GM12865 (cell line): ENCODE data around the gene PJA1.

Source experiments
- DNase-seq: peaks from one replicate; pipeline ENCODE4 v3.0.0; 2010; ENCODE audit warnings: low read depth
- H3K4me3 ChIP-seq: 2 replicates; pipeline ENCODE4 v1.5.1; 2011; ENCODE audit warnings: mild to moderate bottlenecking, low read depth, low read length, control low read depth
- TF ChIP-seq, protein P1 (sequence below): IDR thresholded peaks from 2 replicates; pipeline ENCODE4 v1.5.1; 2011; ENCODE audit warnings: low read length, control low read depth, low read depth, inconsistent platforms; ENCODE audit not compliant: insufficient read depth; ENCODE audit errors: missing control alignments

Gene PJA1

DNA sequence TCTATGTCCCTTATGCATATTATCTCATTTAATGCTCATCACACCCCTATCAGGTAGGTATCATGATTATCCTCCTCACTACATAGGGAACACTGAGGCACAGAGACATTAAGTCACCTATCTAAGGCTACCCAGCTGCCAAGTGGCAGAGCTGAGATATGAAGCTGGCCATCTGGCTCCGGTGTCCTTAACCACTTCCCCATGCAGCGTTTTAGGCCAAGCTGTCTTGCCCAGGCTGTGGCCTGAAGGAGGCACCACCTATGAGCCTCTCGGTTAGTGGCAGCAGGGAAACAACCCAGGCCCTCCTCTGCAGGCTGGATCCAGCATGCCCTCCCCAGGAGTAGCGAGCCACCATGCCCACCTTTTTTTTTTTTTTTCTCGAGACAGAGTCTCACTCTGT, 16.3 kb downstream of the PJA1 start:
- TF ChIP-seq, protein P1, sequence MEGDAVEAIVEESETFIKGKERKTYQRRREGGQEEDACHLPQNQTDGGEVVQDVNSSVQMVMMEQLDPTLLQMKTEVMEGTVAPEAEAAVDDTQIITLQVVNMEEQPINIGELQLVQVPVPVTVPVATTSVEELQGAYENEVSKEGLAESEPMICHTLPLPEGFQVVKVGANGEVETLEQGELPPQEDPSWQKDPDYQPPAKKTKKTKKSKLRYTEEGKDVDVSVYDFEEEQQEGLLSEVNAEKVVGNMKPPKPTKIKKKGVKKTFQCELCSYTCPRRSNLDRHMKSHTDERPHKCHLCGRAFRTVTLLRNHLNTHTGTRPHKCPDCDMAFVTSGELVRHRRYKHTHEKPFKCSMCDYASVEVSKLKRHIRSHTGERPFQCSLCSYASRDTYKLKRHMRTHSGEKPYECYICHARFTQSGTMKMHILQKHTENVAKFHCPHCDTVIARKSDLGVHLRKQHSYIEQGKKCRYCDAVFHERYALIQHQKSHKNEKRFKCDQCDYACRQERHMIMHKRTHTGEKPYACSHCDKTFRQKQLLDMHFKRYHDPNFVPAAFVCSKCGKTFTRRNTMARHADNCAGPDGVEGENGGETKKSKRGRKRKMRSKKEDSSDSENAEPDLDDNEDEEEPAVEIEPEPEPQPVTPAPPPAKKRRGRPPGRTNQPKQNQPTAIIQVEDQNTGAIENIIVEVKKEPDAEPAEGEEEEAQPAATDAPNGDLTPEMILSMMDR: no peak
- H3K4me3 ChIP-seq: no peak overlapping the region
- DNase-seq: no peak

DNA sequence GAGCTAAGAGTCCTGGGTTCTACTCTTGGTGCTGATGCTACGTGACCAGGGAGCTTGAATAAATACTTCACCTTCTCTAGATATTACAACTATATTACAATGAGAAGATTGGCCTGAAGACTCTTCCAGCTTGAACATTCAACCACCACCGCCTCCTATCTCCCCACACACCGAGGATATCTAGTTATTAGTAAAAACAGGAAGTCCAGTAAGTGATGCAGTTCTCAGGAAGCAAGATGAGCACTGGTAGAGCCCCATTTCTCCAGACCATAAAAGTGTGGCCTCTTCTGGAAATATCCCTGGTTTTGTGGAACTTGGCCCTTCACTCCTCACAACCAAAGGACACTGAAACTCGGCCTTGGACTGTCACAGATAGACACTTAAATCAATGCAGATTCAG, 18.5 kb downstream of the PJA1 start:
- no peak for DNase-seq
- H3K4me3 ChIP-seq: no peak overlapping the region

DNA sequence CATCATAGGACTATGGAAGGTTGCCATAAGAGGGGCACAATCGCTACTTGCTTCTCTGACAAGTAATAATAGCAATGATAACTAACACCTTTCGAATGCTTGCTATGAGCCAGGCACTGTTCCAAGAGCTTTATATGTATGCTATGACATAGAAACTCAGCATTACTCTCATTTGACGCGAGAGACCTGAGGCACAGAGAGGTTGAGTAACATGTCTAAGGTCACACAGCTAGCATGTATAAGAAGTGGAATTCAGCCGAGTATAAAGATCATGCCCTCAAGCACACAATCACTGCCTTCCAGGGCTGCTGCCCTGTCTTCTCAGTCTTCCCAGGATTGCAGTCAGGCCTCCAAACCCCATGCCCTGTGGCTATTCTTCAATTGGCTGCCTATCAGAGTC, 19.5 kb downstream of the PJA1 start:
- H3K4me3 ChIP-seq: no peak overlapping the region
- no peak for DNase-seq
- TF ChIP-seq, protein P1: no peak

More for the DNA sequence above, 18.5 kb downstream of the PJA1 start:
- TF ChIP-seq, protein P1: no peak

DNA sequence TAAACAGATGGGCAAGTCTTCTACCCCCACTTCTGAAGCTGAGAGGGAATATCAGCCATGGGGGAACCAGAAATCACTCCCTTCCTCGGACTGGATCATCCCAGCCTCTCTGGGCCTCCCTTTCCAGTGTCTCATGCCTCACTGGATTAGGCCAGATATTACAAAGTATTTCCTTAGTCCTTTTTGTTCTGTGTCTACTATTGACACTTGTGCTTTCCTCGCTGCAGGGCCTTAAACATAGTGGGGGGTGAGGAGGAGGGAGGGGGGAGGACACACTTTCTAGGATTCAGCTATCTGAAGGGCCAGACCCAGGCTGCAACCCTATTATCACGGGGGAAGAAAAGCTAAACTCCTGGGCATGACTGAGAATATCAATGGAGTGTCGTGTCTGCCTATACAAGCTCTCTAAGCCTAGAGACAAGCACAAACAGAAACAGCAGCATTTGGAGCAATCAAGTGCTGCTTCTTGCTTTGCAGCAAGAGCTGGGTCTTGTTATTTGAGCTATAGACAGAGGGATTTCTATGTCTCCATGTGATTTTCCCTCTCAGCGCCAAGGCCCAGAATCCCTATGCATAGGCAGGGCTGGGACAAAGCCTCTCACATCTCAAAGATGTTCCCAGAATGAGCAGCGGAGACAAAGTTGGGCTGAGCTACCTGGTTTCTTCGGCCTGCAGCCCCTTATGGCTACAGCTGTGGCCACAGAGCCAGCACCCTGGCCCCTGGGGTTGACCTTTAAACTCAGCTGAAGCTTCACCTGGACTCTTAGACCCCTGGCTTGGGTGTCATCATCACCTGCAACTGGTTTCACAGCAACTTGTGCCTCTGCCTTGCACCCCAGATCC, 20.2 kb downstream of the PJA1 start:
- TF ChIP-seq, protein P1: no peak
- H3K4me3 ChIP-seq: no peak overlapping the region
- no peak for DNase-seq

DNA sequence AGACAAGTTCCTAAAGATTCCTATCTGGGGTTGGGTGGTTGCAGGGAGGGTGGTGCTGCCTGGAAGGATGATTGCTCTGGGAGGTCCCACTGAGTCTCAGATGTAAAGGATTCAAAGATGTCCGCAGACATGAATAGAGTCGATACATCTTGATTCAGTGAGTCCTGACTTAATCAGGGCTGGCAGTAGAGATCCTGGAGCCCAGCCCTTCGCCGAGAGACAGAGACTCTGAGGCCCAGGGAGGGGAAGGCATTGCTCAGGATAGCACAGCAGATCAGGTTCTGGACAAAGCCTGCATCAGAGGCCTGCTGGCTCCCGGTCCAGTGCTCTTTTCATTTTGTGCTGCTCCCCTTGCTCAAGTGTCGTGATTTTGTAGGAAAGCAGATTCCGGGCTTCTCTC, 21.7 kb downstream of the PJA1 start:
- no peak for DNase-seq
- no peak overlapping the region for H3K4me3 ChIP-seq
- TF ChIP-seq, protein P1: no peak

DNA sequence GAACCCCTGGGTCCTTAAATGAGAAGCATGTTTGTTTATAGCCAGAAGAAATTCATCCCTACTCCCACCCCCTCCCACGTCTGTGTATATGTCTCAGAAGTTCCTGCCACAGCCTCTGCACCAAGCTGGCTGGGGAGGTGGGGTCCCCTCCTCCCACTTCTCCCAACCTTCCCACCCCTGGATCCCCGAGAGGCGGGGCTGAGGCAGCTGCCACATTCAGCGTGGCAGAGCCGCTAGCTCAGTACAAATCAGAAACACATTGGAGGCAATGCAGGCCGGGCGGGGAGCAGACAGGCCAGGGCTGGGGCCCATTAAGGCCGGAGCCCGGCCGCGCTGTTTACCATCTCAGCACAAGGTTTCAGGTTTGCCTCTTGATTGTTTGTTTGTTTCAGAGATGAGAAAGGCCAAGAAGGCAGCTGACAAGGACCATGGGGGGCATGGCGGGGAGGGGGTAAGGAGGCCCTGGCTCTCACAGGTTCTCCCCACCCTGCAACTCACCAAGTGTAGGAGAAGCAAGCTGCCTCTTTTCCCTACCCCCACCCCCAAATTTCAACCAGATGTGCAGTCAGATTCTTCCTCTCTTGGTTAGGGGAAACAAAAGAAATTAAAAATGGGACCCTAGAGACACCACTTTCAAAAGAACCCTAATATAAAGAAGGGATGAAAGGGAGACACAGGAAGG, 22.3 kb downstream of the PJA1 start:
- TF ChIP-seq, protein P1: no peak
- no peak for DNase-seq
- H3K4me3 ChIP-seq: no peak overlapping the region
